Ascending aorta (tissue), 2 donors: Measurements from ENCODE around the gene PLEKHA1. TPM values are rescaled to one million over a fixed set of nuclear protein-coding genes. Genes with fewer than 3 reads are reported as not detected.

ENCODE experiments used
- DNase-seq, 2 donors: peaks; one replicate each; pipeline ENCODE4 v3.0.0-alpha.2; 2019; ENCODE audit warnings: low spot score in 2 of 2
- H3K27ac ChIP-seq, 2 donors: fragments of 200-600 bp; sonication (generic); one replicate each; pipeline ENCODE4 v1.5.1; 2016 to 2017; ENCODE audit warnings: mild to moderate bottlenecking in 1 of 2
- H3K27me3 ChIP-seq: fragments of 200-600 bp; sonication (generic); one replicate; pipeline ENCODE4 v1.5.1; 2017
- H3K36me3 ChIP-seq, 2 donors: fragments of 200-600 bp; sonication (generic); one replicate each; pipeline ENCODE4 v1.5.1; 2016
- H3K4me1 ChIP-seq, 2 donors: fragments of 200-600 bp; sonication (generic); one replicate each; pipeline ENCODE4 v1.5.1; 2016 to 2017; ENCODE audit warnings: mild to moderate bottlenecking in 1 of 2
- H3K4me3 ChIP-seq, 2 donors: fragments of 200-600 bp; sonication (generic); one replicate each; pipeline ENCODE4 v1.5.1; 2016 to 2017; ENCODE audit warnings: mild to moderate bottlenecking in 1 of 2
- H3K9me3 ChIP-seq, 2 donors: fragments of 200-600 bp; sonication (generic); one replicate each; pipeline ENCODE4 v1.5.1; 2016
- CTCF ChIP-seq, 3 experiments: fragments of 200-600 bp in 2 of 3; fragments of 450-650 bp in 1 of 3; sonication (generic) in 2 of 3; IDR thresholded peaks; one replicate each; pipeline ENCODE4 v1.5.1; 2016 to 2019; ENCODE audit warnings: antibody characterized with exemption in 3 of 3, mild to moderate bottlenecking in 1 of 3, moderate library complexity in 1 of 3
- intact Hi-C: fragments of 100-400 bp; cut with DNase I; formaldehyde crosslinking; loops from one replicate; pipeline ENCODE4 v1.15.1; 2023
- total RNA-seq: library from RNA; depleted of rRNA; stranded (reverse); fragments of >200 nt; gene quantifications from one replicate; pipeline ENCODE4 v1.1.0, GENCODE V29; 2016

Gene PLEKHA1
- total RNA-seq, 1 donor from 2014 or later, result 128 TPM

GRCh38 chr10:122449153-122449552 lies 74.6 kb downstream of the PLEKHA1 start:
- no peak overlapping the region for H3K4me3 ChIP-seq
- no peaks in the 10 kb centered on the region for H3K36me3 ChIP-seq
- H3K27me3 ChIP-seq, result no peaks in the 10 kb centered on the region
- no peak for DNase-seq
- no peak for TF ChIP-seq CTCF (IDR thresholded peaks at IDR 0.05)
- H3K9me3 ChIP-seq, result no peaks in the 10 kb centered on the region
- H3K27ac ChIP-seq, result no peak overlapping the region
- intact Hi-C loops, result no loop called here
- peaks cover 0 to 2% of the 10 kb centered on the region in 2 donors for H3K4me1 ChIP-seq

GRCh38 chr10:122450353-122450990 lies 76.0 kb downstream of the PLEKHA1 start:
- no peaks in the 10 kb centered on the region for H3K9me3 ChIP-seq
- intact Hi-C loops, result no loop called here
- no peak for TF ChIP-seq CTCF (IDR thresholded peaks at IDR 0.05)
- H3K4me3 ChIP-seq, result no peak overlapping the region
- H3K36me3 ChIP-seq, result no peaks in the 10 kb centered on the region
- H3K27me3 ChIP-seq, result no peaks in the 10 kb centered on the region
- H3K27ac ChIP-seq, result no peak overlapping the region
- DNase-seq, result no peak
- H3K4me1 ChIP-seq, result peaks cover 0 to 2% of the 10 kb centered on the region in 2 donors

GRCh38 chr10:122454071-122454470 lies 79.6 kb downstream of the PLEKHA1 start:
- H3K36me3 ChIP-seq, result no peaks in the 10 kb centered on the region
- H3K4me1 ChIP-seq, result no peaks in the 10 kb centered on the region
- no peak overlapping the region for H3K4me3 ChIP-seq
- H3K27ac ChIP-seq, result no peak overlapping the region
- intact Hi-C loops, result no loop called here
- DNase-seq, result no peak
- TF ChIP-seq CTCF (IDR thresholded peaks at IDR 0.05), result no peak
- no peaks in the 10 kb centered on the region for H3K27me3 ChIP-seq
- no peaks in the 10 kb centered on the region for H3K9me3 ChIP-seq

- Histone ChIP-seq H3K27me3 (no peaks in the 10 kb centered on the region), H3K36me3 (no peaks in the 10 kb centered on the region), H3K4me1 (no peaks in the 10 kb centered on the region), H3K4me3 (no peak within 1 kb of the TSS), H3K9me3 (no peaks in the 10 kb centered on the region), H3K27ac (no peak within 1 kb of the TSS)
- no peak for DNase-seq
- intact Hi-C loops, result no loop called here
- TF ChIP-seq CTCF (IDR thresholded peaks at IDR 0.05), result no peak
These were observed 80.1 kb downstream of the PLEKHA1 start, which contains the start of gene ARMS2 for GRCh38 chr10:122454603-122455080. TSS of gene ARMS2 (plus strand) at chr10:122454653. CDS start at chr10:122454728, 75 bp downstream.

- no peak overlapping the region for H3K4me3 ChIP-seq
- H3K27ac ChIP-seq, result no peak overlapping the region
- intact Hi-C loops, result no loop called here
- H3K27me3 ChIP-seq, result no peaks in the 10 kb centered on the region
- no peak for DNase-seq
- TF ChIP-seq CTCF (IDR thresholded peaks at IDR 0.05), result no peak
- H3K4me1 ChIP-seq, result peaks cover 0 to 3% of the 10 kb centered on the region in 2 donors
- no peaks in the 10 kb centered on the region for H3K36me3 ChIP-seq
- no peaks in the 10 kb centered on the region for H3K9me3 ChIP-seq
These were observed 81.0 kb downstream of the PLEKHA1 start for GRCh38 chr10:122455376-122456079.
